NCI-H82 (cell line): ENCODE measurements around the gene TMEM97.

ENCODE experiments used
- DNase-seq: peaks from one replicate; lab custom pipeline; 2025; lab: John Stamatoyannopoulos, UW

The TMEM97 gene

DNA sequence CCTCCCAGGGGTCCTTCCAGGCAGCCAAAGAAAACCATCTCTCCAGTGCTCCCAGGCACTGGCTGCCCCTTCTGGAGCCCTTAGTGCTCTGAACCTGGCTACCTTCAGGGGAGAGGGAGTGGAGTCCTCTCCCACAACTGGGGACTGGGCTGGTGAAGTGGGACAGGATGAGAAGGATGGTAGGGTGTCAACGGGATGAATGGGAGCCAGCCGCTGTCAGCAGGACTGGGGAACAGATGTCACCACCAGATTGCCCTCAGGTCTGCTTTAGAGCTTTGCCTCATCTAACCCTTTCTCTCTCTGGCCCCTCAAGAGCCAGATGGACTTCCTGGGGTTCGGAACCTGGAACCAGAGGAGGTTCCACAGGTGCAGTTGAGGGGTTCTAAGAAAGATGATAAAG, 46.5 kb downstream of the TMEM97 start:
- peak; percentile 81 for DNase-seq

DNA sequence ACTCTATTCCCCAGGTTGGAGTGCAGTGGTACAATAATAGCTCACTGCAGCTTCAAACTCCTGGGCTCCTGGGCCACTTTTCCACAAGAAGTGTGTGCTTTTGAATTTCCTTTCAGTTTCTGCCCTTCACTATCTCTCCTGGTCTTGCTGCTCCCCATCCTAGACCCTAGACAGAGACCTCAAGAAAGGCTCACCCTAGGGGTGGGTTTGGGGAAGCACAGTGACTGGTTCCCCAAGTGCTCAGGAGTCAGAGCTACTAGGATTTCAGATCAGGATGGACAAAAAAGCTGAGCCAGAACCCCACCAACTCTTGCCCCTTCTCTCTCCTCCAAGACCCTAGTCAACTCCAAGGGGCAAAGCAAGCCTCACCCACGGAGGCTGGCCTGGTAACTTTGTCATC, 47.6 kb downstream of the TMEM97 start:
- DNase-seq: no peak

DNA sequence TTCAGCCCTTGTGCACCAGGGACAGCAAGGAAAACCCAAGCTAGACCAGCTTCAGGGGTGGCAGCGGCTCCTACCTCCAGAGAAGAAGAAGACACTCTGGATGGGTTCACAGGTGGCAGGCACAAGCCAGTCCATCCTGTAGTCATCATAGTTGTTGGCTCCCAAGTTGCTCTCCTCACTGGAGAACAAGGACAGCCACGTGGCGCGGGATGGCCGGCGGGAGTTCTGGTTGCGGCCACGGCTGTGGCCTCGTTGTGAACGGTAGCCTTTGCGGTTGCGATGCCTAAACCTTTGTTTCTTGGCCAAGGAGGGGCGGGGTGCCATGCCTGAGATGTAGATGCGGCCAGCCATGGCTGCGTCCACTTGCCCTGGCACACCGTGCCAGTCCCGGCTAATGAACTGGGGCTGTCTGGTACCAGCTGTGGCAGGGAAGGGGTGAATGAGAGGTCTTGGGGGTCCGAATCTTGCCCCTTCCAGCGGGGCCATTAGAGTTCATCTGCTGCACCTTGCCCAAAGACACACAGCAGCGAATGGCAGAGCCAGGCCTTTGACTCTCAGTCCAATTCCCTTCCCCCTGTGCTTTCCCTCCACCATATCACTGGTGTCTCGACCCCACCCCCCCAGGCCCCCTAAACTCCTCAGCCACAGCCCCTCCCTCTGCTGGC, 48.8 kb downstream of the TMEM97 start:
- no peak for DNase-seq

DNA sequence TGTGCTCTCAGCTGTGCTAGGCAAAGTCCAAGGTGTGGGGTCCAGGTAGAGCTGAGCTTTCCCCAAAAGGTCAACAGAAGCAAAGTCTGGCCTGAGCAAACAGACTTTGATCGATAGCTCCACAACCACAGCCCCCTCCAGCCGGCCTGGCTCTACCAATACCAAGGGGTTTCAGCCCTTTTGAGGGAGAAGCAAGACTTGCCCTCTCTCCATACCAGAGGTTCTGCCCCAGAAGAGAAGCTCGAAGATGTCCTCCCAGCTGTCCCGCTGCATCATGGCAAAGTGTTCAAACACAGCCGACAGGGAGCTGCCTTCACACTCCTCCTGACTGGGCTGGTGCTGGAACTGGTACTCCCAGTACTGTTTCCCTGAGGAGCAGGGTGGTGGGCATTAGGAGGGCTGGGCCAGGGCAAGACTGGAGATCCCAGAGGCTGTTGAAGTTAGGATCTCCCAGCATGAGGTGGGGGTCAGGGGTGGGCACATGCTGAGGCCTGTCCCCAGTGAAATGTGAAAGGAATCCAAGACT, 49.4 kb downstream of the TMEM97 start:
- DNase-seq: no peak

DNA sequence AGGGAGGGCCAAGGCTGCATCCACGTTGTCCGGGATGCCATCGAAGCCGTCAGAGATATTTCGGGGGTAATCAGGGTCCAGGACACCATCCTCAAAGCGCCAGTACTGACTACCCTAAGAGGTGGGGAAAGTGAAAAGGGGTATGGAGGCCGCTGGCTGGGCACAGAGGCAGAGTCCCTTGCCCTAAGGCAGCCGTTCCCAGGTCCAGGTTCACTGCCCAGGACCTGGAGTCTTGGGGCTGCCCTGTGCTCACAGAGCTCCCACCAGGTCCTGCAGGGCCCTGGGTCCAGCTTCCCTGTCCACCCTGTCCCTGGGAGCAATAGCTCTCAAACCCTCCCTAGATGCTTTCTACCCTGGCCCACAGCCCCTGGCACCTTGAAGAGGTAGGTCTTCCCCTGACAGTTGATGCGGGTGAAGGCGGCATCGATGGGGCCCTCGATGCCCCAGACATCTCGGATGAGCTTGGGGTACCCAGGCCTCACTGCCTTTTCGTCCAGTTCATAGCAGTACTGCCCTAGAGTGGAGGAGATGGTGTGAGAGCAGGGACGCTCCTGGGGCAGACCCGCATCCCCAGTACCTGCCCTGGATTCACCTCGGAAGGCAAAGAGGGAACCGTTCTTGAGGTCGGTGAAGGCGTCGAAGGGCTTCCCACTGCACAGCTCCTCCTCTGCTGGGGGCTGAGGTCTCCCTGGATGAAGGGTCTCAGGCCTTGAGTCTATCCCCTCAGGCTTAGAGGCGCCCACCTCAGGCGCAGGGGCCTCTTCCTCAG, 50.1 kb downstream of the TMEM97 start:
- no peak for DNase-seq

DNA sequence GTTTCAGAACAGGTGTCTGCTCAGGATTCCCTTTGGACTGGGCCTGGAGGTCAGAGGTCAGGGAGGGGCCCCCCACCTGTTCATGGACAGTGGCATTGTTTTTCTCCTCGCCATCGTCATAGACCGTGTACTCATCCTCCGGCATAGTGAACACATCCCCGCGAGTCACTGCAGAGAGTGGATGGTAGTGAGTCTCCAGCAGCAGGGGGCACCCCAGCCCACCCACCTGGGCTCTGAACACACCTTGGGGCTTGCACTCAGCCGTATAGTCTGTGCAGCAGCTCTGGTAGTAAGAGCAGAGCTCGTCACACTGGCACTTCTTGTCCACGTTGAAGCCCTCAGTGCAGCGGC, 50.7 kb downstream of the TMEM97 start:
- peak; percentile 58 for DNase-seq

DNA sequence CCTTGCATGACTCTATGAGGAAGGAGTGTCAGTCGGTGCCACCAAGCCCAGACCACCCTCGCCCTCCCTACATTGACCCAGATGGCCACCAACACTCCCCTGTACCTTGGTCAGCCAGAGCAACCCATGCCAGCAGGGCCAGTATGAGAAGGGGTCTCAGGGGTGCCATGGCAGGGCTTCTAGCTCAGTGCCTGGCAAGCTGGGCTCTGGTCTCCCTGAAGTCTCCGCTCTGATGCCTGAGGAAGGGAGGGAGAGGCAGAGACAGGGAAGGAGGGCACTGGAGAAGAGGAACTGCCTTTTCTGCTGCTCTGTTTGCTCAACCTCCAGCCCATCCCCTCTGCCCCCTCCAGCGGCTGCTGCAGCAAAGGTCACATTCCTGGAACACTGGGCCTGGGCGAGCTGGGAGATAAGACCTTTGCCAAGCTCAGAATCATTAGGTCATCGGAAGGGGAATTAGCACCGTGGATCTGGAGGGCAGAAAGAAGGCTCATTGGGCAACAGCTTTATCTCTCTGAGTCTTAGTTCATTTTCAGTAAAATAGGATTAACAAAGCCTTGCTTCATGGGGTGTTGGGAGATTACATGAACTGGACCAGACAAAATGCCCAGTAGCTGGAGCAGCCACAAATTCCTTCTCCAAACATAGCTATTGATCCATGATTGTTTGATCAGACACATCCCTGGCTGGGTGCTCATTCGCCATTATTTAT, 51.2 kb downstream of the TMEM97 start, which contains the start of gene VTN:
Gene VTN, minus strand, starts transcription at position 273 of the 709 bp plus-strand sequence. Its CDS starts 104 bp downstream, at position 169.
- DNase-seq: peak; percentile 98

DNA sequence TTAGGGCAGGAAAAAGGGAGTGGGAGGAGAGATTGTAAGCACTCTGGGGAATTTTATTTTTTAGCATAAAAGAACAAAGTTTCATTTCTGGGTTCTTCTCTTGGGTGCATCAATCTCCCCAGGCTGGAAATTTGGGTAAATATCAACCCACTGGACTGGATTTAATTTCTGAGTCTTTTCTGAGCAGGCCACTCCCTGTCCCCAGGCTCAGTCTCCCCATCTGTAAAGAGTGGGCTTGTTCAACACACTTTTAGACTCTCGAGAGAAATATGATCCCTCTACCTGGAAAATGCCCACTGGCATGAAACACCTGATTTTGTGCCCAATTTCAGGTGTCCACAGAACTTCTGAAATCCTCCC, 51.7 kb downstream of the TMEM97 start:
- DNase-seq: no peak

DNA sequence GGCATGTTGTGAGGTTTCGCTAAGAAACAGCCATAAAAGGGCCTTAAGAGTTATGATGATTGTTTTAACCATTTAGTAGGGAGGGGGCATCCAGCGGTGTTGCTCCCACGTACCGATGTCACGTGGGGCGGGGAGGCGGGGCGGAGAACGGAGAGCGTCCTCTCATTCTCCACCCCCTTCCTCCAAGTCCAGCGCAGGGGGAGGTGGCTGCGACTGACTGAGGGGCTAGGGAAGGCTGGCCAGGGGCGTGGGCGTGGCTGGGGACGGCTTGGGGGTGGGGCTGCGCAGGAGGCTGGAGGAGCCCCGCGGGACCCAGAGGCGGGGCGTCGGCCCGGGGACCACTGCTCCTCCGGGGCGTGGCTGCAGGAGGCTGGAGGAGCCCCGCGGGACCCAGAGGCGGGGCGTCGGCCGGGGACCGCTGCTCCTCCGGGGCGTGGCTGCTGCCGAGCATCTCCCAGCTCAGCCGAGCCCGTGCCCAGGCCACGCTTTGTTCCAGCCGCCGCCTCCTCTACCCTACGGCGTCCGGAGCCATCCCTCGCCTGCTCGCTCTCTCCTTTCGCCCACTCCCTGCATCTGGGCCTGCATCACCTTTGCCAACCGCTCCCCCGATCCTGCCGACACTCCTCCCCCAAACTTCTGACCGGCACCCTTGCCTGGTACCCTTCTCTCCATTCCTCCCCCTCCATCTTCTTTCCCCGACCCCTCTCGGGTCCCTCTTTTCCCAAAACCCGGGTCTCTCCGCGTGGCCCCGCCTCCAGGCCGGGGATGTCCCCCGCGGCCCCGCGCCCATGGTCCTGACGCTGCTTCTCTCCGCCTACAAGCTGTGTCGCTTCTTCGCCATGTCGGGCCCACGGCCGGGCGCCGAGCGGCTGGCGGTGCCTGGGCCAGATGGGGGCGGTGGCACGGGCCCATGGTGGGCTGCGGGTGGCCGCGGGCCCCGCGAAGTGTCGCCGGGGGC, 52.5 kb downstream of the TMEM97 start, which contains the start of gene SARM1:
Gene SARM1, plus strand, starts transcription at position 450 of the 958 bp plus-strand sequence. Its CDS starts 339 bp downstream, at position 789.
- peak; percentile 100 for DNase-seq

DNA sequence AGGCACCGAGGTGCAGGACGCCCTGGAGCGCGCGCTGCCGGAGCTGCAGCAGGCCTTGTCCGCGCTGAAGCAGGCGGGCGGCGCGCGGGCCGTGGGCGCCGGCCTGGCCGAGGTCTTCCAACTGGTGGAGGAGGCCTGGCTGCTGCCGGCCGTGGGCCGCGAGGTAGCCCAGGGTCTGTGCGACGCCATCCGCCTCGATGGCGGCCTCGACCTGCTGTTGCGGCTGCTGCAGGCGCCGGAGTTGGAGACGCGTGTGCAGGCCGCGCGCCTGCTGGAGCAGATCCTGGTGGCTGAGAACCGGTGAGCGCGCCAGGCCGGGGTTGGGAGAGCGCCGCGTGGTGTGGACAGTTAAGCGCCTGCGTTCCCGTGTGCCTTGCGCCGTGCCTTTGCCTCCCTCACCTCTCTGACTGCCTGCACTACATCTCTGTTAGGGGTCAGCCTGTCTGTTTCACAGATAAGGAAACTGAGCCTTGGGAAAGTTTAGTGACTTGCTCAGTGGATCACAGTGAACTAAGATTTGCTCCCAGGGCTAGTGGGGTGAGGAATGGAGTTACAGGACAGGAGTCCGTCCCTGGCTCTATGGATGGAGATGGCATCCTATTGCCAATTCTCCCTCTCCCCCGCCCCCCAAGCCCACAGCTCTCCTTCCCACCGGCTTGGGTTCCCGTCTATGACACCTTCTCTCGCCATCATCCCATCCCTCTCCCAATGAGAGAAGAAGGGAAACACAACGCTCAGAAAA, 53.4 kb downstream of the TMEM97 start:
- peak; percentile 71 for DNase-seq

DNA sequence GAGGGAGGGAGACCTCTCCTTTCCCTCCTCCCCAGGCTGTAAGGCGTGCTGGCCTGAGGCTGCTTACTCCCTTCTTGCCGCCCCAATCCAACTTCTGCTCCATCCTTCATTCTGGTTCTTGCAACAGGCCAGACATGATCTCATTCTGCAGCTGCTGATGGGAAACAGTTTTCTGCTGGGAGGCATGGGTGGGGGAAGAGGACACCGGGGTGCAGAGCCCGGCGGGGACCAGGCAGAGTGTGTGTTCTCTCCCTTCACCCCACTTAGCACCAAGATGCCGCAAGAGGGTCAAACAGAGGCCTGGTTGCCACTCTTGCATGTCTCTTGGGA, 53.9 kb downstream of the TMEM97 start:
- peak; percentile 24 for DNase-seq
